Activated CD4-positive, alpha-beta T cell treated with anti-CD3 and anti-CD28 coated beads, Interleukin-2, amount 50 U/mL, for 24 hours (primary cell): Measurements from ENCODE around the gene VHLL.

Source experiments
- DNase-seq, 2 donors: peaks; one replicate each; pipeline ENCODE4 v3.0.0-alpha.2; 2020; ENCODE audit warnings: low read depth in 1 of 2, low spot score in 1 of 2

Gene VHLL

GRCh38 chr1:156257711-156258110, 41.4 kb downstream of the VHLL start:
- no peak for DNase-seq

GRCh38 chr1:156253634-156254033, 45.5 kb downstream of the VHLL start:
- no peak for DNase-seq

GRCh38 chr1:156251527-156251926, 47.6 kb downstream of the VHLL start:
- no peak for DNase-seq

GRCh38 chr1:156249593-156249992, 49.5 kb downstream of the VHLL start:
- no peak for DNase-seq
